PC-9 (cell line): ENCODE data around the gene GPRC5C. TPM values are rescaled to one million over a fixed set of nuclear protein-coding genes. Genes with fewer than 3 reads are reported as not detected.

Source experiments
- BruUV-seq: library from RNA; stranded (reverse); fragments of 400-500 nt; replicated peaks from 2 replicates; lab custom pipeline; 2021; lab: Mats Ljungman, UMichigan
- CTCF ChIA-PET: fragments of 300-600 bp; sonication (Branson Sonifier 250); formaldehyde crosslinking; loops from one replicate; lab custom pipeline; 2022; ENCODE audit warnings: antibody characterized with exemption; lab: Charles Lee
- POLR2A ChIA-PET: fragments of 300-600 bp; sonication (Branson Sonifier 250); formaldehyde crosslinking; loops from one replicate; lab custom pipeline; 2022; ENCODE audit warnings: antibody characterized with exemption; ENCODE audit not compliant: unreplicated experiment; lab: Charles Lee
- DNase-seq, 2 experiments: peaks; one replicate each; pipeline versions ENCODE4 v3.0.0 to v3.0.0-alpha.2; 2015 to 2022; ENCODE audit warnings: mixed read lengths in 1 of 2
- H2AFZ ChIP-seq: fragments of 200-600 bp; sonication (generic); 2 replicates; pipeline ENCODE4 v1.8.1; 2017; ENCODE audit warnings: antibody characterized with exemption
- H3F3A ChIP-seq: fragments of 200-600 bp; sonication (generic); 2 replicates; pipeline ENCODE4 v1.8.1; 2017; ENCODE audit warnings: antibody characterized with exemption, mild to moderate bottlenecking, low read depth; ENCODE audit not compliant: insufficient read depth
- H3K27ac ChIP-seq: fragments of 200-600 bp; sonication (generic); 2 replicates; pipeline ENCODE4 v1.6.1; 2016; ENCODE audit warnings: mixed run types
- H3K27me3 ChIP-seq: fragments of 200-600 bp; sonication (generic); 2 replicates; pipeline ENCODE4 v1.6.1; 2016; ENCODE audit warnings: low read depth, mixed run types; ENCODE audit not compliant: insufficient read depth
- H3K36me3 ChIP-seq: fragments of 200-600 bp; sonication (generic); 2 replicates; pipeline ENCODE4 v1.6.1; 2016; ENCODE audit warnings: low read depth, mixed run types
- H3K4me1 ChIP-seq: fragments of 200-600 bp; sonication (generic); replicated peaks from 2 replicates; pipeline ENCODE4 v1.6.1; 2016; ENCODE audit warnings: mixed run types; ENCODE audit not compliant: insufficient read depth
- H3K4me2 ChIP-seq: fragments of 200-600 bp; sonication (generic); 2 replicates; pipeline ENCODE4 v1.6.1; 2017; ENCODE audit warnings: mixed run types
- H3K4me3 ChIP-seq: fragments of 200-600 bp; sonication (generic); 2 replicates; pipeline ENCODE4 v1.6.1; 2016; ENCODE audit warnings: mixed run types
- H3K79me2 ChIP-seq: fragments of 200-600 bp; sonication (generic); 2 replicates; pipeline ENCODE4 v1.6.1; 2017; ENCODE audit warnings: low read depth, mixed run types
- H3K9me2 ChIP-seq: fragments of 200-600 bp; sonication (generic); 2 replicates; pipeline ENCODE4 v1.8.1; 2017; ENCODE audit warnings: mild to moderate bottlenecking; ENCODE audit not compliant: insufficient read depth
- H3K9me3 ChIP-seq: fragments of 200-600 bp; sonication (generic); 2 replicates; pipeline ENCODE4 v1.8.1; 2016; ENCODE audit warnings: low read depth; ENCODE audit not compliant: insufficient read depth
- H4K20me1 ChIP-seq: fragments of 200-600 bp; sonication (generic); 2 replicates; pipeline ENCODE4 v1.8.1; 2017; ENCODE audit not compliant: insufficient read depth
- EZH2 ChIP-seq: fragments of 200-600 bp; sonication (generic); IDR thresholded peaks from 2 replicates; pipeline ENCODE4 v1.8.0; 2017; ENCODE audit warnings: antibody characterized with exemption, low read depth
- intact Hi-C: fragments of 100-400 bp; cut with micrococcal nuclease; formaldehyde crosslinking; loops from one replicate; pipeline ENCODE4 v1.10.0; 2022; ENCODE audit not compliant: unreplicated experiment
- total RNA-seq: library from RNA; stranded (reverse); gene quantifications from 2 replicates; pipeline ENCODE4 v1.2.3, GENCODE V29; 2021
- TF ChIP-seq, protein P1 (sequence below): fragments of 200-600 bp; sonication (generic); conservative IDR thresholded peaks from 2 replicates; pipeline ENCODE4 v1.6.1; 2017; ENCODE audit warnings: mixed run types, antibody characterized with exemption, mild to moderate bottlenecking, moderate library complexity

GPRC5C gene
- total RNA-seq, 1 experiment from 2014 or later, result 27.9 TPM

DNA sequence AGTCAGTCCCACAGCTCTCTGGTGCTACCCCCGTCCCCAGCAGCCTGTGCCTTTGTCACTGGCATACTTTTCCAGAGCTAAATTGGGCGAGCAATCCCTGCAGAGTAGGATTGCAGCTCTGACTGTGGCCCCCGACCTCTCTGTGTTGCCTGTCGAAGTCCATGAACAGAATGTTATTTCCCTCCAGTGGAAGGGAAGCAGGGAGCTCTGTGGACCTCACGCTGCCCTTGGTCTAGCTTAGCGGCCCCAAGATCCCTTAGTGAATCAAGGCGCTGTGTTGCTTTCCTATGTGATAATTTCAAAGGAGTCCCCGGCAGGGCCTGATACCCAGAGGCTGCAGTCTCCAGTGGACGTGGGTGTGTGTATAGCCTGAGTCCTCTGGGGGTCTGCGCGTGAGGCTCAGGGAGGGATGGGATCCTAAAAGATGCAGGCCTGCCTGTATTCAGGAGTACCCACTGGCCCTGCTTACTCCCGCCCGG is 19.1 kb downstream of the GPRC5C start:
- Histone ChIP-seq H3K4me3 (no peak overlapping the region), H3K4me1 (peaks cover 7% of the 10 kb centered on the region; the same call in 1 of the 2 replicates), H3F3A (no peaks in the 10 kb centered on the region), H3K9me3 (no peaks in the 10 kb centered on the region), H3K36me3 (no peaks in the 10 kb centered on the region), H4K20me1 (no peaks in the 10 kb centered on the region), H3K27ac (no peak overlapping the region), H3K9me2 (no peaks in the 10 kb centered on the region), H3K4me2 (no peak overlapping the region), H3K79me2 (no peaks in the 10 kb centered on the region), H3K27me3 (peaks cover 3% of the 10 kb centered on the region; the same call in 1 of the 2 replicates), H2AFZ (no peak overlapping the region)
- intact Hi-C loops, result loop anchor here (5.0 to 10.0 kb wide), 3 partner anchors 54 to 236 kb away; partner anchors contain the start of gene TTYH2
- BruUV-seq, result no TSS peak
- TF ChIP-seq, protein P1, sequence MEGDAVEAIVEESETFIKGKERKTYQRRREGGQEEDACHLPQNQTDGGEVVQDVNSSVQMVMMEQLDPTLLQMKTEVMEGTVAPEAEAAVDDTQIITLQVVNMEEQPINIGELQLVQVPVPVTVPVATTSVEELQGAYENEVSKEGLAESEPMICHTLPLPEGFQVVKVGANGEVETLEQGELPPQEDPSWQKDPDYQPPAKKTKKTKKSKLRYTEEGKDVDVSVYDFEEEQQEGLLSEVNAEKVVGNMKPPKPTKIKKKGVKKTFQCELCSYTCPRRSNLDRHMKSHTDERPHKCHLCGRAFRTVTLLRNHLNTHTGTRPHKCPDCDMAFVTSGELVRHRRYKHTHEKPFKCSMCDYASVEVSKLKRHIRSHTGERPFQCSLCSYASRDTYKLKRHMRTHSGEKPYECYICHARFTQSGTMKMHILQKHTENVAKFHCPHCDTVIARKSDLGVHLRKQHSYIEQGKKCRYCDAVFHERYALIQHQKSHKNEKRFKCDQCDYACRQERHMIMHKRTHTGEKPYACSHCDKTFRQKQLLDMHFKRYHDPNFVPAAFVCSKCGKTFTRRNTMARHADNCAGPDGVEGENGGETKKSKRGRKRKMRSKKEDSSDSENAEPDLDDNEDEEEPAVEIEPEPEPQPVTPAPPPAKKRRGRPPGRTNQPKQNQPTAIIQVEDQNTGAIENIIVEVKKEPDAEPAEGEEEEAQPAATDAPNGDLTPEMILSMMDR, result no peak
- no peak for TF ChIP-seq EZH2
- POLR2A ChIA-PET, result no interaction called here
- no peak for DNase-seq
- CTCF ChIA-PET, result no interaction called here

DNA sequence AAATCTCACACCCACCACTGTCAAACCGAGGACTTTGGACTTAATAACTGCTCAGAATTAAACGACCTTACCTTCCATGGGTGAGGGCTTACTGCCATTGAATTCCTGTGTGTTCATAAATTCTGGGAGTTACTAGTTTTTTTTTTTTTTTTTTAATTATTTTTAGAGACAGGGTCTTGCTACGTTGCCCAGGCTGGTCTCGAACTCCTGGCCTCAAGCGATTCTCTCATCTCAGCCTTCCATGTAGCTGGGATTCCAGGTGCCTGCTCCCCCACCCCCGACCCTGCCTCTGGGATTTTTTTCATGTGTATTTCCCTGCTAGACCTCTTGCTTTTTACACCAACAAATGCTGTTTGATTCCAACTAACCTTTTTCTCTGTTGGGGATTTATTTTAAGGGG is 19.7 kb downstream of the GPRC5C start:
- H3K79me2 ChIP-seq, result no peaks in the 10 kb centered on the region
- no peak overlapping the region for H3K4me2 ChIP-seq
- H2AFZ ChIP-seq, result no peak overlapping the region
- ChIA-PET POLR2A (no interaction called here), CTCF (no interaction called here)
- H3K36me3 ChIP-seq, result no peaks in the 10 kb centered on the region
- no peaks in the 10 kb centered on the region for H3K9me2 ChIP-seq
- no peak overlapping the region for H3K27ac ChIP-seq
- BruUV-seq, result no TSS peak
- H3K4me3 ChIP-seq, result no peak overlapping the region
- no peaks in the 10 kb centered on the region for H3K9me3 ChIP-seq
- H3K4me1 ChIP-seq, result peaks cover 7% of the 10 kb centered on the region; the same call in 1 of the 2 replicates
- peaks cover 3% of the 10 kb centered on the region; the same call in 1 of the 2 replicates for H3K27me3 ChIP-seq
- TF ChIP-seq, protein P1, result no peak
- no peak for TF ChIP-seq EZH2
- no peaks in the 10 kb centered on the region for H3F3A ChIP-seq
- H4K20me1 ChIP-seq, result no peaks in the 10 kb centered on the region
- intact Hi-C loops, result loop anchor here (5.0 to 10.0 kb wide), 3 partner anchors 54 to 237 kb away; partner anchors contain the start of gene TTYH2
- no peak for DNase-seq

GRCh38 chr17:74452033-74452840 is 20.3 kb downstream of the GPRC5C start:
- no peak overlapping the region for H3K4me3 ChIP-seq
- H2AFZ ChIP-seq, result no peak overlapping the region
- no peaks in the 10 kb centered on the region for H3F3A ChIP-seq
- no peaks in the 10 kb centered on the region for H3K9me2 ChIP-seq
- intact Hi-C loops, result loop anchor here (5.0 to 10.0 kb wide), 3 partner anchors 55 to 237 kb away; partner anchors contain the start of gene TTYH2
- TF ChIP-seq EZH2, result no peak
- TF ChIP-seq, protein P1, result no peak
- no peak overlapping the region for H3K27ac ChIP-seq
- peaks cover 3% of the 10 kb centered on the region; the same call in 1 of the 2 replicates for H3K27me3 ChIP-seq
- H3K9me3 ChIP-seq, result no peaks in the 10 kb centered on the region
- no peak for DNase-seq
- ChIA-PET CTCF (interaction anchor here (0.8 to 1.0 kb wide), 2 partner anchors 59 to 74 kb away, joined by 4 read pairs; no protein-coding TSS in a partner anchor), POLR2A (no interaction called here)
- BruUV-seq, result no TSS peak
- H4K20me1 ChIP-seq, result no peaks in the 10 kb centered on the region
- H3K4me2 ChIP-seq, result no peak overlapping the region
- H3K4me1 ChIP-seq, result peaks cover 7% of the 10 kb centered on the region; the same call in 1 of the 2 replicates
- no peaks in the 10 kb centered on the region for H3K79me2 ChIP-seq
- H3K36me3 ChIP-seq, result no peaks in the 10 kb centered on the region
